ENCODE measurements around the gene SLC5A5. TPM values are rescaled to one million over a fixed set of nuclear protein-coding genes. Genes with fewer than 3 reads are reported as not detected.

SLC5A5 gene
- total RNA-seq, 1 donor from 2014 or later: not detected

DNA sequence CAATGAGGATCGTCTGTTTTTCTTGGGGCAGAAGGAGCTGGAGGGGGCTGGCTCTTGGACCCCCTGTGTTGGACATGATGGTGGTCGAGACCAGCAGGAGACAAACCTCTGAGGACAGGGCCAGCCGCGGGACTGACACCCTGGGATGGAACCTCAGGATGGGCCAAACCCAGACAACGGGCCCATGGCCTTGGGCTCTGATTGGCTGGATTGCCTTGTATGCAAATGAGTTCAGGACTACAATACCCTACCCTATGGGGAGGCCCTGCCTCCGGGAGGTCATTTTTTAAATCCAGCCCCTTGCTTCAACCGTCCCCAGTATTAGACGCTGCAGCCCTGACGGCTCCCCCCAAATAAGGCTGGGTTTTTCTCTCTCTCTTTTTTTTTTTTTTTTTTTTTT is 22.0 kb downstream of the SLC5A5 start:
- no peak overlapping the region for H3K27ac Mint-ChIP-seq
- H3K4me1 Mint-ChIP-seq: no peaks in the 10 kb centered on the region
- H3K9me3 Mint-ChIP-seq: no peaks in the 10 kb centered on the region
- H3K27me3 Mint-ChIP-seq (ENCODE audit: low read depth): peaks cover 37% of the 10 kb centered on the region
- H3K36me3 Mint-ChIP-seq: no peaks in the 10 kb centered on the region
- no peak for DNase-seq (ENCODE audit: low spot score in 2 of 2, unreplicated experiment in 2 of 2)
- TF ChIP-seq, protein P1, sequence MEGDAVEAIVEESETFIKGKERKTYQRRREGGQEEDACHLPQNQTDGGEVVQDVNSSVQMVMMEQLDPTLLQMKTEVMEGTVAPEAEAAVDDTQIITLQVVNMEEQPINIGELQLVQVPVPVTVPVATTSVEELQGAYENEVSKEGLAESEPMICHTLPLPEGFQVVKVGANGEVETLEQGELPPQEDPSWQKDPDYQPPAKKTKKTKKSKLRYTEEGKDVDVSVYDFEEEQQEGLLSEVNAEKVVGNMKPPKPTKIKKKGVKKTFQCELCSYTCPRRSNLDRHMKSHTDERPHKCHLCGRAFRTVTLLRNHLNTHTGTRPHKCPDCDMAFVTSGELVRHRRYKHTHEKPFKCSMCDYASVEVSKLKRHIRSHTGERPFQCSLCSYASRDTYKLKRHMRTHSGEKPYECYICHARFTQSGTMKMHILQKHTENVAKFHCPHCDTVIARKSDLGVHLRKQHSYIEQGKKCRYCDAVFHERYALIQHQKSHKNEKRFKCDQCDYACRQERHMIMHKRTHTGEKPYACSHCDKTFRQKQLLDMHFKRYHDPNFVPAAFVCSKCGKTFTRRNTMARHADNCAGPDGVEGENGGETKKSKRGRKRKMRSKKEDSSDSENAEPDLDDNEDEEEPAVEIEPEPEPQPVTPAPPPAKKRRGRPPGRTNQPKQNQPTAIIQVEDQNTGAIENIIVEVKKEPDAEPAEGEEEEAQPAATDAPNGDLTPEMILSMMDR (IDR thresholded peaks at IDR 0.05; ENCODE audit: unreplicated experiment): no peak
- H3K4me3 Mint-ChIP-seq: no peak overlapping the region

DNA sequence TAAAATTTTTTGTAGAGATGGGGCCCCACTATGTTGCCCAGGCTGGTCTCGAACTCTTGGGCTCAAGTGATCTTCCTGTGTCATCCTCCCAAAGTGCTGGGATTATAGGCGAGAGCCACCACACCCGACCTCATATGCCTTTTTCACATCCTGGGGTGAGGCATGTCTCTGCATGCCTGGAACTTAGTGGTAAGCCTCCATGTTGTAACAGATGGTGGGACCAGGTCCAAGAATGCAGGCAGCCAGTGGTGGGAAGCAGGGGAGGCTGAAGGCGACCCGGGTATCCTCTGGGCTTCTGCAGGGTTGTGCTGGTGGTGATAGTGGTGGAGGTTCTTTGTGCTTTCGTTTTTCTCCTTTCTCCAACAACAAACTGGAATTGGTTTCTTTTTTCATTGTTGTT is 31.0 kb downstream of the SLC5A5 start:
- no peak for DNase-seq (ENCODE audit: low spot score in 2 of 2, unreplicated experiment in 2 of 2)
- Mint-ChIP-seq H3K4me3 (no peak overlapping the region), H3K36me3 (no peaks in the 10 kb centered on the region), H3K4me1 (no peaks in the 10 kb centered on the region), H3K27me3 (ENCODE audit: low read depth) (peaks cover 26% of the 10 kb centered on the region), H3K27ac (no peak overlapping the region), H3K9me3 (no peaks in the 10 kb centered on the region)
- TF ChIP-seq, protein P1 (IDR thresholded peaks at IDR 0.05; ENCODE audit: unreplicated experiment): no peak

DNA sequence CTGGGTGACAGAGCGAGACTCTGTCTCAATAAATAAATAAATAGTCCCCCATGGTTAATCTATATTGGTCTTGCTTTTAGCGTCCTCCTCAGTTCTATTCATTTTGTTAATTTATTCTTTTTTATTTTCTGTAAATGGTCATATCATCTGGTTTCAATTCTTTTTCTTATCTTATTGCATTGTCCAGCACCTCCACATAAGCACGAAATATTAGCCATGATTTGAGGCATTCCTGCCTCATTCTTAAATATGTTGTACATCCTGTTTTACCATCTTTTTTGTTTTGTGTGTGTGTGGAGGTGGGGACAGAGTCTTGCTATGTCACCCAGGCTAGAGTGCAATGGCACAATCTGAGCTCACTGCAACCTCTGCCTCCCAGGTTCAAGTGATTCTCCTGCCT is 36.5 kb downstream of the SLC5A5 start:
- Mint-ChIP-seq H3K36me3 (no peaks in the 10 kb centered on the region), H3K4me1 (no peaks in the 10 kb centered on the region), H3K9me3 (peaks cover 5% of the 10 kb centered on the region), H3K27me3 (ENCODE audit: low read depth) (peaks cover 2% of the 10 kb centered on the region), H3K4me3 (no peak overlapping the region), H3K27ac (no peak overlapping the region)
- TF ChIP-seq, protein P1 (IDR thresholded peaks at IDR 0.05; ENCODE audit: unreplicated experiment): no peak
- no peak for DNase-seq (ENCODE audit: low spot score in 2 of 2, unreplicated experiment in 2 of 2)

DNA sequence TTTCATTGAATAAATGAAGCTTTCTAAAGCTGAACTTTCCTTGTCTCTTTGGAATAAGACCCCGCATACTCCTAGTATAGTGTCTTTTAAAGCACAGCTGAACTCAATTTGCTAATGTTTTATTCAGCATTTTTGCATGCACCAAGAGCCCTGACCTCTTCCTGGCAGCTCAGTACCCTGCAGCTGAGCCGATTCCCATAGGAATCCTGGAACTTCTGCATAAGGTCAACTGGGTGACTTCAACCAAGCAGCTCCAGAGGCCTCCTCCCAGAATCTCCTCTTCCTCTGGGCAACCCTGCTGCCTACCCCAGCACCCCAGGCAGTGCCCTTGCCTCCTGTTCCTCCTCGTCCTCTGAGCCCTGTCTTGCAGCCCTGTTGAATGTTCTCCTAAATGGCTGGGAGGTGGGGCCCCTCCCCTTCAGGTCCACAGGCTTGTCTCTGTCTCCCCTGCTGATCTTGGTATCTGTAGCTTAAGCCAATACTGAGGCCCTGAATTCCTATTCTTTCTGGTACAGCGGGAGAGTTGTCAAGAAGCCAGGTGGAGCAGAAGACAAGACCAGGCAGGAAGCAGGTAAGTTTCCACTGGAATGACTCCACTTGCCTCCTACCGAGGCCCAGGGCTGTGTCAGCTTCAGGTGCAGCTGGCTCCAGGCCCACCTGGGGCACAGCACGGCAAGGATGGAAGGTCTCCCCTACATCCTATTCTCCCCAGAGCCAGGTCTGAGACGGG is 37.4 kb downstream of the SLC5A5 start:
- Mint-ChIP-seq H3K27ac (no peak overlapping the region), H3K27me3 (ENCODE audit: low read depth) (no peaks in the 10 kb centered on the region), H3K9me3 (peaks cover 9% of the 10 kb centered on the region), H3K4me1 (no peaks in the 10 kb centered on the region), H3K36me3 (no peaks in the 10 kb centered on the region), H3K4me3 (no peak overlapping the region)
- TF ChIP-seq, protein P1 (IDR thresholded peaks at IDR 0.05; ENCODE audit: unreplicated experiment): no peak
- DNase-seq (ENCODE audit: low spot score in 2 of 2, unreplicated experiment in 2 of 2): no peak

DNA sequence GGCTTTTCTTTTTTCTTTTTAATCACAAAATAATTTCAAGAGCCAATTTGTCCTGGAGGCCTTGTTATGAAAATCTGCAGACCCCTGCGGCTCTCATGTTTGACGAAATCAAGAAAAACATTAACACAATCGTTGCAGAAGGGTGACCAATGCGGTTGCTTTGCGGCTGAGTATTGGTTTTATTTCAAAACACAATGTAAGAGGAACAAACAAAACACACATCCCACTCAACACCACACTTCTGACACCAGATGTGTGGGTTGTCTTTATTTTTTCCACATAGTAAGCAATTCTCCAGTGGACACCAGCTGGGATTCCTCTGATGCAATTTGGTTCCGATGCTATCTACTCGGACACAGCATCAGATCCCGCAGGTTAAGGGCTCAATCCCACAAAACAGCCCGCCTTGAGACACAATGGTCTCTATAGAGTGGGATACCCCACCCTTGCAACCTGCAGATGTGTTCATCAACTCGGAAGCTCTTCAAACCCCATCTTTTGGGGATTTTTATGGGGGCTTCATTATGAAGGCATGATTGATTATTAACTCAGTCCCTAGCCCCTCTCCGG is 39.1 kb downstream of the SLC5A5 start:
- Mint-ChIP-seq H3K36me3 (no peaks in the 10 kb centered on the region), H3K4me1 (no peaks in the 10 kb centered on the region), H3K27me3 (ENCODE audit: low read depth) (no peaks in the 10 kb centered on the region), H3K27ac (no peak overlapping the region), H3K4me3 (no peak overlapping the region), H3K9me3 (peaks cover 9% of the 10 kb centered on the region)
- DNase-seq (ENCODE audit: low spot score in 2 of 2, unreplicated experiment in 2 of 2): no peak
- TF ChIP-seq, protein P1 (IDR thresholded peaks at IDR 0.05; ENCODE audit: unreplicated experiment): no peak
